K562 (cell line): Measurements from ENCODE around the gene RBM20. TPM values are rescaled to one million over a fixed set of nuclear protein-coding genes. Genes with fewer than 3 reads are reported as not detected.

Experiments used
- ATAC-seq: fragments of 200-7000 bp; cut with Tn5 transposase; 3 replicates; pipeline ENCODE4 v1.9.1; 2020; ENCODE audit warnings: moderate library complexity
- BruUV-seq: library from RNA; stranded (reverse); fragments of 400-500 nt; replicated peaks from 2 replicates; lab custom pipeline; 2021; lab: Mats Ljungman, UMichigan
- CTCF ChIA-PET: fragments of 300-600 bp; formaldehyde crosslinking; extraction: SDS; loops from one replicate; lab custom pipeline; 2021; ENCODE audit warnings: low intra/inter-chr PET ratio; lab: Yijun Ruan, JAX
- POLR2A ChIA-PET: fragments of 300-600, 350-650 bp; sonication (Branson Sonifier 250); formaldehyde crosslinking; extraction: SDS; loops from one replicate; lab custom pipeline; 2021; ENCODE audit warnings: antibody characterized with exemption, inconsistent platforms; lab: Yijun Ruan, JAX
- DNase-seq, 4 experiments: peaks; one replicate each; pipeline versions ENCODE4 v3.0.0 to v3.0.0-alpha.2; 2011 to 2018; ENCODE audit warnings: low spot score in 3 of 4, mixed read lengths in 3 of 4; ENCODE audit errors: extremely low read depth in 1 of 4
- FAIRE-seq: peaks from 2 replicates; lab custom pipeline; 2011; peaks lifted over from hg19 to GRCh38; lab: Jason Lieb, UNC
- H2AFZ ChIP-seq: 2 replicates; pipeline ENCODE4 v1.6.0; 2011; ENCODE audit warnings: low read depth, low read length, control low read depth, inconsistent platforms
- H3K27ac ChIP-seq: fragments of 200-600 bp; 3 replicates; pipeline ENCODE4 v1.8.0; 2011; ENCODE audit warnings: low read depth, mild to moderate bottlenecking, control low read depth, inconsistent platforms, low read length, moderate library complexity, mixed read lengths; ENCODE audit errors: extremely low read depth
- H3K27me3 ChIP-seq, 2 experiments: fragments of 300-600 bp in 1 of 2; 2 replicates in 1 of 2; 3 replicates in 1 of 2; pipeline versions ENCODE4 v1.6.0 to v1.8.0; 2011; ENCODE audit warnings: inconsistent platforms in 2 of 2, low read length in 2 of 2, mild to moderate bottlenecking in 1 of 2, mixed read lengths in 1 of 2, moderate library complexity in 1 of 2; ENCODE audit not compliant: control insufficient read depth in 2 of 2, insufficient read depth in 2 of 2
- H3K36me3 ChIP-seq: fragments of 300-600 bp; 3 replicates; pipeline ENCODE4 v1.8.0; 2011; ENCODE audit warnings: mild to moderate bottlenecking, low read length, inconsistent platforms; ENCODE audit not compliant: control insufficient read depth, insufficient read depth
- H3K4me1 ChIP-seq, 2 experiments: fragments of 200-600 bp in 1 of 2; replicated peaks in 1 of 2; 2 replicates in 1 of 2; 3 replicates in 1 of 2; pipeline versions ENCODE4 v1.5.1 to v1.8.0; 2011; ENCODE audit warnings: inconsistent platforms in 2 of 2, low read length in 2 of 2, mild to moderate bottlenecking in 1 of 2, mixed read lengths in 1 of 2, moderate library complexity in 1 of 2; ENCODE audit not compliant: control insufficient read depth in 2 of 2, insufficient read depth in 2 of 2
- H3K4me2 ChIP-seq: 2 replicates; pipeline ENCODE4 v1.6.1; 2011; ENCODE audit warnings: low read length, control low read depth, inconsistent platforms, mixed read lengths; ENCODE audit not compliant: insufficient read depth
- H3K4me3 ChIP-seq: fragments of 200-600 bp; sonication (generic), shearing (Covaris generic); 2 replicates; pipeline ENCODE4 v1.5.1; 2016; ENCODE audit warnings: control low read depth, inconsistent platforms
- H3K79me2 ChIP-seq: fragments of 200-600 bp; 3 replicates; pipeline ENCODE4 v1.8.0; 2011; ENCODE audit warnings: low read length, inconsistent platforms; ENCODE audit not compliant: control insufficient read depth, insufficient read depth
- H3K9ac ChIP-seq, 2 experiments: 2 replicates each; pipeline versions ENCODE4 v1.6.0 to v1.6.1; 2011; ENCODE audit warnings: low read depth in 2 of 2, low read length in 2 of 2, control low read depth in 1 of 2, inconsistent platforms in 1 of 2, mild to moderate bottlenecking in 1 of 2, mixed read lengths in 1 of 2; ENCODE audit not compliant: insufficient read depth in 1 of 2
- H3K9me1 ChIP-seq: one replicate; pipeline ENCODE4 v1.6.0; 2011; ENCODE audit warnings: inconsistent platforms, mild to moderate bottlenecking, low read length, moderate library complexity; ENCODE audit not compliant: control insufficient read depth, insufficient read depth
- H3K9me3 ChIP-seq: replicated peaks from 2 replicates; pipeline ENCODE4 v1.5.1; 2011; ENCODE audit warnings: low read depth, low read length, inconsistent platforms; ENCODE audit not compliant: control insufficient read depth, insufficient read depth
- H4K20me1 ChIP-seq: replicated peaks from 2 replicates; pipeline ENCODE4 v1.6.1; 2011; ENCODE audit warnings: low read length, inconsistent platforms, mixed read lengths; ENCODE audit not compliant: control insufficient read depth, insufficient read depth
- ATF1 ChIP-seq, 2 experiments: fragments of 450-650 bp in 1 of 2; IDR thresholded peaks; 2 replicates each; pipeline ENCODE4 v1.6.1; 2016; ENCODE audit warnings: missing compliant biosample characterization in 1 of 2, missing genetic modification characterization in 1 of 2
- ETV6 ChIP-seq, 3 experiments: fragments of 150-350 bp in 1 of 3; sonication (generic) in 1 of 3; formaldehyde crosslinking in 1 of 3; IDR thresholded peaks; 2 replicates each; pipeline versions ENCODE4 v1.6.1 to v1.8.0; 2014 to 2022; ENCODE audit warnings: borderline replicate concordance in 2 of 3, low read depth in 2 of 3, antibody characterized with exemption in 1 of 3, low read length in 1 of 3, mild to moderate bottlenecking in 1 of 3, missing genetic modification reagents in 1 of 3
- GABPA ChIP-seq: fragments of 200-800 bp; sonication (Bioruptor generic); conservative IDR thresholded peaks from 2 replicates; pipeline ENCODE4 v1.6.1; 2016; ENCODE audit warnings: low read depth, missing genetic modification characterization, missing compliant biosample characterization
- MAX ChIP-seq: sonication (generic); formaldehyde crosslinking; IDR thresholded peaks from 2 replicates; pipeline ENCODE4 v1.9.0; 2022; ENCODE audit warnings: mild to moderate bottlenecking, missing genetic modification reagents
- MAZ ChIP-seq, 2 experiments: fragments of 450-650 bp in 1 of 2; sonication (generic) in 1 of 2; formaldehyde crosslinking; IDR thresholded peaks in 1 of 2; conservative IDR thresholded peaks in 1 of 2; 2 replicates each; pipeline versions ENCODE4 v1.4.0 to v1.5.0; 2020; ENCODE audit warnings: mild to moderate bottlenecking in 1 of 2, missing genetic modification reagents in 1 of 2
- MLLT1 ChIP-seq, 2 experiments: fragments of 450-650 bp; IDR thresholded peaks; 2 replicates each; pipeline ENCODE4 v1.6.1; 2016
- RAD51 ChIP-seq: fragments of 450-650 bp; IDR thresholded peaks from 2 replicates; pipeline ENCODE4 v1.7.1; 2016; ENCODE audit warnings: low read depth, mild to moderate bottlenecking, borderline replicate concordance
- RFX1 ChIP-seq: fragments of 450-650 bp; IDR thresholded peaks from 2 replicates; pipeline ENCODE4 v1.6.1; 2016; ENCODE audit warnings: mild to moderate bottlenecking, moderate library complexity
- SREBF1 ChIP-seq: fragments of 150-350 bp; IDR thresholded peaks from 2 replicates; pipeline ENCODE4 v1.6.1; 2014; ENCODE audit warnings: antibody characterized with exemption, low read depth, low read length, borderline replicate concordance
- ZBTB26 ChIP-seq: fragments of 450-650 bp; formaldehyde crosslinking; IDR thresholded peaks from 2 replicates; pipeline ENCODE4 v1.4.0; 2022; ENCODE audit warnings: missing genetic modification characterization
- ZNF512 ChIP-seq: IDR thresholded peaks from 2 replicates; pipeline ENCODE4 v1.6.1; 2016; ENCODE audit warnings: missing genetic modification characterization, missing compliant biosample characterization
- ZNF695 ChIP-seq: fragments of 450-650 bp; formaldehyde crosslinking; IDR thresholded peaks from 2 replicates; pipeline ENCODE4 v1.4.0; 2020; ENCODE audit warnings: mild to moderate bottlenecking, moderate library complexity
- WGBS: fragments of 100-300 bp; shearing (Covaris generic); methylation state at CpG from one replicate; pipeline ENCODE4 v1.1.6; 2016; ENCODE audit warnings: low coverage, mixed read lengths; ENCODE audit not compliant: insufficient coverage; ENCODE audit errors: missing lambda C conversion rate; 5-methylcytosine and 5-hydroxymethylcytosine counted together
- in situ Hi-C: fragments of 300-500 bp; cut with MboI; formaldehyde crosslinking; loops from 4 replicates; pipeline ENCODE4 v1.15.0; 2018; ENCODE audit warnings: inconsistent platforms, mixed read lengths
- intact Hi-C: fragments of 100-400 bp; cut with micrococcal nuclease; formaldehyde crosslinking; loops from 2 replicates; pipeline ENCODE4 v1.14.2; 2022
- polyA plus RNA-seq, 8 experiments: library from polyadenylated mRNA; depleted of rRNA in 4 of 8; stranded (reverse) in 5 of 8; unstranded in 3 of 8; fragments of >200 nt; fragmentation: Nextera tagmentation in 2 of 8; fragmentation: Illumina TruSeq in 1 of 8; extraction: Ambion mirVana in 2 of 8; extraction: Trizol in 1 of 8; gene quantifications; 2 replicates each; pipeline versions ENCODE4 v1.2.1 to v1.2.3, GENCODE V29; 2011 to 2014; ENCODE audit warnings: inconsistent platforms in 1 of 8, missing spikeins in 1 of 8
- total RNA-seq, 7 experiments: library from RNA; depleted of rRNA in 6 of 7; stranded (reverse); fragments of >200 nt in 6 of 7; fragmentation: Illumina TruSeq in 2 of 7; extraction: Trizol in 2 of 7; gene quantifications; 2 replicates each; pipeline versions ENCODE4 v1.2.1 to v1.2.3, GENCODE V29; 2011 to 2021; ENCODE audit warnings: low replicate concordance in 1 of 7

Gene RBM20
- total and polyA plus RNA-seq, 9 of the 15 experiments (the other 6 are each of a cell fraction or from before 2014, with no cell fraction given): 0.63 to 5.7 (median 3.2) TPM

- H3K9me1 ChIP-seq: no peaks in the 10 kb centered on the region
- BruUV-seq: no TSS peak
- in situ Hi-C loops: no loop called here
These were observed 15.4 kb downstream of the RBM20 start for GRCh38 chr10:110659558-110659957.

More at GRCh38 chr10:110659558-110659957, 15.4 kb downstream of the RBM20 start:
- Histone ChIP-seq H4K20me1 (no peaks in the 10 kb centered on the region), H2AFZ (no peak overlapping the region), H3K27ac (no peak overlapping the region), H3K79me2 (peaks cover 33% of the 10 kb centered on the region), H3K4me2 (no peak overlapping the region), H3K9me3 (no peaks in the 10 kb centered on the region), H3K27me3 (no peaks in the 10 kb centered on the region), H3K4me3 (no peak overlapping the region), H3K4me1 (peaks cover 3 to 7% of the 10 kb centered on the region in 2 experiments; a peak in 2 of 5 replicates), H3K36me3 (no peaks in the 10 kb centered on the region), H3K9ac (no peak overlapping the region)
- no peak for TF ChIP-seq ATF1 (CRISPR knock-in tag; IDR thresholded peaks at IDR 0.05)
- no peak for TF ChIP-seq ATF1 (tag; IDR thresholded peaks at IDR 0.05)
- TF ChIP-seq MLLT1 (IDR thresholded peaks at IDR 0.05): 0 out of 4 replicates have a peak, but pooled peaks of 1 of the 2 experiments have one; percentile 16
- no peak for TF ChIP-seq ZBTB26 (CRISPR knock-in tag)
- TF ChIP-seq ZNF695: no peak
- TF ChIP-seq SREBF1: no peak
- TF ChIP-seq MAX (CRISPR knock-in tag): no peak
- no peak for TF ChIP-seq GABPA
- TF ChIP-seq RFX1: no peak
- no peak for TF ChIP-seq RAD51
- 0 out of 4 replicates have a peak, but pooled peaks of 1 of the 2 experiments have one; percentile 51 for TF ChIP-seq ETV6 (IDR thresholded peaks at IDR 0.05; ENCODE audit: borderline replicate concordance in 1 of 2, low read depth in 2 of 2, low read length in 1 of 2)
- no peak for TF ChIP-seq ETV6 (CRISPR knock-in tag; IDR thresholded peaks at IDR 0.05; ENCODE audit: borderline replicate concordance)
- peak; percentile 68 for TF ChIP-seq ZNF512 (tag)
- TF ChIP-seq MAZ (CRISPR knock-in tag; conservative IDR thresholded peaks at IDR 0.05 in 1 of 2, IDR thresholded peaks at IDR 0.05 in 1 of 2): no peak
- POLR2A ChIA-PET: interaction anchor here (0.6 to 3.1 kb wide), 3 partner anchors 10 to 22 kb away, joined by 3 to 18 read pairs (median 9); no protein-coding TSS in a partner anchor
- no peak for DNase-seq
- no peak for ATAC-seq
- intact Hi-C loops: no loop called here
- no CpG with 5 or more reads among the region's 1 CpG for WGBS
- no peak for FAIRE-seq
- CTCF ChIA-PET: no interaction called here
